H1 (cell line): Measurements from ENCODE around the gene CUL9.

Experiments
- ATF2 ChIP-seq: IDR thresholded peaks from 2 replicates; pipeline ENCODE4 v1.6.1; 2012; ENCODE audit warnings: low read length, inconsistent platforms
- CTCF ChIP-seq, 3 experiments: IDR thresholded peaks; 1 replicate in 2 of 3; 2 replicates in 1 of 3; pipeline versions ENCODE4 v1.5.1 to v1.6.1; 2011; ENCODE audit warnings: low read length in 3 of 3, mild to moderate bottlenecking in 3 of 3, inconsistent platforms in 2 of 3, low read depth in 1 of 3, moderate library complexity in 1 of 3; ENCODE audit not compliant: insufficient read depth in 1 of 3; ENCODE audit errors: control extremely low read depth in 1 of 3
- GABPA ChIP-seq: IDR thresholded peaks from 2 replicates; pipeline ENCODE4 v1.6.1; 2011; ENCODE audit warnings: mild to moderate bottlenecking, low read length, moderate library complexity, borderline replicate concordance; ENCODE audit not compliant: insufficient read depth

GRCh38 chr6:43240950-43241349 lies 59.0 kb downstream of the CUL9 start:
- TF ChIP-seq CTCF (IDR thresholded peaks at IDR 0.05; ENCODE audit: control extremely low read depth in 1 of 3, insufficient read depth in 1 of 3, low read depth in 1 of 3, low read length in 3 of 3) (no peak), ATF2 (no peak), GABPA (no peak)
